Endothelial cell of umbilical vein (primary cell): ENCODE measurements around the gene INPP4B. TPM values are rescaled to one million over a fixed set of nuclear protein-coding genes. Genes with fewer than 3 reads are reported as not detected.

ENCODE experiments used
- BruUV-seq: library from RNA; stranded (reverse); fragments of 400-500 nt; replicated peaks from 2 replicates; lab custom pipeline; 2021; lab: Mats Ljungman, UMichigan
- CTCF ChIA-PET: fragments of 300-600, 350-600 bp; sonication (Branson Sonifier 250); formaldehyde crosslinking; loops from one replicate; lab custom pipeline; 2021; ENCODE audit warnings: antibody characterized with exemption, inconsistent platforms; lab: Charles Lee
- POLR2A ChIA-PET: fragments of 300-600, 350-600 bp; sonication (Branson Sonifier 250); formaldehyde crosslinking; loops from one replicate; lab custom pipeline; 2021; ENCODE audit warnings: antibody characterized with exemption, inconsistent platforms; lab: Charles Lee
- DNase-seq: peaks from one replicate; pipeline ENCODE4 v3.0.0-alpha.2; 2011; ENCODE audit warnings: low read depth, low spot score
- FAIRE-seq: peaks from 2 replicates; lab custom pipeline; 2011; peaks lifted over from hg19 to GRCh38; lab: Jason Lieb, UNC
- H2AFZ ChIP-seq: 2 replicates; pipeline ENCODE4 v1.6.0; 2012; ENCODE audit warnings: low read depth, low read length, control low read depth, inconsistent platforms
- H3K27ac ChIP-seq: 2 replicates; pipeline ENCODE4 v1.5.1; 2011; ENCODE audit warnings: low read depth, mild to moderate bottlenecking, control low read depth, low read length, moderate library complexity; ENCODE audit not compliant: insufficient read depth
- H3K27me3 ChIP-seq, 2 experiments: 2 replicates each; pipeline versions ENCODE4 v1.6.0 to v1.6.1; 2011; ENCODE audit warnings: low read length in 2 of 2, mixed read lengths in 1 of 2; ENCODE audit not compliant: control insufficient read depth in 2 of 2, insufficient read depth in 2 of 2
- H3K36me3 ChIP-seq, 2 experiments: 2 replicates in 1 of 2; 3 replicates in 1 of 2; pipeline ENCODE4 v1.5.1; 2011; ENCODE audit warnings: low read length in 2 of 2, mild to moderate bottlenecking in 1 of 2, moderate library complexity in 1 of 2; ENCODE audit not compliant: control insufficient read depth in 2 of 2, insufficient read depth in 2 of 2; ENCODE audit errors: extremely low read depth in 1 of 2
- H3K4me1 ChIP-seq: 3 replicates; pipeline ENCODE4 v1.5.1; 2011; ENCODE audit warnings: mild to moderate bottlenecking, low read length; ENCODE audit not compliant: control insufficient read depth, insufficient read depth; ENCODE audit errors: extremely low read depth
- H3K4me2 ChIP-seq: 2 replicates; pipeline ENCODE4 v1.6.1; 2011; ENCODE audit warnings: low read length, control low read depth, mixed read lengths; ENCODE audit not compliant: insufficient read depth
- H3K4me3 ChIP-seq, 3 experiments: fragments of 200-600 bp in 1 of 3; sonication (generic), shearing (Covaris generic) in 1 of 3; replicated peaks in 1 of 3; 2 replicates each; pipeline ENCODE4 v1.5.1; 2011 to 2016; ENCODE audit warnings: control low read depth in 3 of 3, low read length in 3 of 3, mild to moderate bottlenecking in 2 of 3, inconsistent platforms in 1 of 3, low read depth in 1 of 3, moderate library complexity in 1 of 3; ENCODE audit not compliant: insufficient read depth in 1 of 3
- H3K79me2 ChIP-seq: 2 replicates; pipeline ENCODE4 v1.6.0; 2012; ENCODE audit warnings: low read length, inconsistent platforms; ENCODE audit not compliant: control insufficient read depth, insufficient read depth
- H3K9ac ChIP-seq: replicated peaks from 2 replicates; pipeline ENCODE3; 2011; ENCODE audit warnings: low read length, control low read depth; ENCODE audit not compliant: insufficient read depth; ENCODE audit errors: extremely low read depth
- H3K9me1 ChIP-seq: replicated peaks from 3 replicates; pipeline ENCODE4 v1.6.0; 2011; ENCODE audit warnings: mild to moderate bottlenecking, low read length; ENCODE audit not compliant: control insufficient read depth, insufficient read depth; ENCODE audit errors: extremely low read depth
- H3K9me3 ChIP-seq: replicated peaks from 2 replicates; pipeline ENCODE4 v1.5.1; 2012; ENCODE audit warnings: low read length, inconsistent platforms; ENCODE audit not compliant: control insufficient read depth, insufficient read depth
- H4K20me1 ChIP-seq: replicated peaks from 2 replicates; pipeline ENCODE3; 2011; ENCODE audit warnings: mild to moderate bottlenecking, low read length; ENCODE audit not compliant: control insufficient read depth, insufficient read depth; ENCODE audit errors: extremely low read depth
- EZH2 ChIP-seq: IDR thresholded peaks from 2 replicates; pipeline ENCODE4 v1.6.1; 2012; ENCODE audit warnings: borderline replicate concordance, low read depth, mild to moderate bottlenecking, moderate library complexity, low read length, inconsistent platforms; ENCODE audit not compliant: severe bottlenecking
- FOS ChIP-seq: IDR thresholded peaks from 2 replicates; pipeline ENCODE4 v1.6.1; 2011; ENCODE audit warnings: mild to moderate bottlenecking, low read length, moderate library complexity, borderline replicate concordance; ENCODE audit not compliant: insufficient read depth
- GATA2 ChIP-seq: IDR thresholded peaks from 2 replicates; pipeline ENCODE4 v1.7.0; 2011; ENCODE audit warnings: low read depth, mild to moderate bottlenecking, moderate library complexity, mixed read lengths, low read length; ENCODE audit not compliant: insufficient read length, insufficient read depth
- JUN ChIP-seq: IDR thresholded peaks from 2 replicates; pipeline ENCODE4 v1.6.1; 2011; ENCODE audit warnings: borderline replicate concordance, low read depth; ENCODE audit not compliant: insufficient read length, insufficient read depth
- MYC ChIP-seq: IDR thresholded peaks from one replicate; pipeline ENCODE4 v1.6.1; 2011; ENCODE audit warnings: mild to moderate bottlenecking, low read depth, low read length
- POLR2A ChIP-seq: IDR thresholded peaks from 2 replicates; pipeline ENCODE4 v1.6.1; 2012; ENCODE audit warnings: low read depth, mild to moderate bottlenecking, control low read depth, low read length
- POLR2AphosphoS5 ChIP-seq: IDR thresholded peaks from 2 replicates; pipeline ENCODE4 v1.6.1; 2012; ENCODE audit warnings: low read depth, mild to moderate bottlenecking, control low read depth, low read length, moderate library complexity; ENCODE audit not compliant: insufficient read depth
- dilution Hi-C: fragments of 300-500 bp; cut with MboI; formaldehyde crosslinking; loops from one replicate; pipeline ENCODE4 v1.15.0; 2019; ENCODE audit warnings: low sequenced_read_pairs; ENCODE audit not compliant: extremely low pct_ligation_motif_present
- intact Hi-C: fragments of 100-400 bp; cut with micrococcal nuclease; formaldehyde crosslinking; loops from one replicate; pipeline ENCODE4 v1.10.0; 2022
- polyA plus RNA-seq, 4 experiments: library from polyadenylated mRNA; depleted of rRNA in 3 of 4; stranded (reverse) in 3 of 4; unstranded in 1 of 4; fragments of >200 nt; gene quantifications; 2 replicates each; pipeline versions ENCODE4 v1.2.1 to v1.2.3, GENCODE V29; 2011 to 2012; ENCODE audit warnings: missing spikeins in 1 of 4
- total RNA-seq: library from RNA; stranded (reverse); gene quantifications from 2 replicates; pipeline ENCODE4 v1.2.3, GENCODE V29; 2021
- TF ChIP-seq, protein P1 (sequence below), 2 donors: IDR thresholded peaks; 1 replicate in 1 of 2; 2 replicates in 1 of 2; pipeline ENCODE4 v1.5.1; 2011; ENCODE audit warnings: low read length in 2 of 2, mild to moderate bottlenecking in 2 of 2, moderate library complexity in 2 of 2, control low read depth in 1 of 2, inconsistent platforms in 1 of 2, low read depth in 1 of 2; ENCODE audit not compliant: insufficient read depth in 1 of 2; ENCODE audit errors: extremely low read depth in 1 of 2
- TF ChIP-seq, protein P2 (sequence below): IDR thresholded peaks from 2 replicates; pipeline ENCODE4 v1.6.1; 2011; ENCODE audit not compliant: insufficient read depth, insufficient read length

The INPP4B gene
- total and polyA plus RNA-seq, 2 donors (not counting 3 experiments of a cell fraction or from before 2014, with no cell fraction given), result 0.41 to 3.1 TPM

DNA sequence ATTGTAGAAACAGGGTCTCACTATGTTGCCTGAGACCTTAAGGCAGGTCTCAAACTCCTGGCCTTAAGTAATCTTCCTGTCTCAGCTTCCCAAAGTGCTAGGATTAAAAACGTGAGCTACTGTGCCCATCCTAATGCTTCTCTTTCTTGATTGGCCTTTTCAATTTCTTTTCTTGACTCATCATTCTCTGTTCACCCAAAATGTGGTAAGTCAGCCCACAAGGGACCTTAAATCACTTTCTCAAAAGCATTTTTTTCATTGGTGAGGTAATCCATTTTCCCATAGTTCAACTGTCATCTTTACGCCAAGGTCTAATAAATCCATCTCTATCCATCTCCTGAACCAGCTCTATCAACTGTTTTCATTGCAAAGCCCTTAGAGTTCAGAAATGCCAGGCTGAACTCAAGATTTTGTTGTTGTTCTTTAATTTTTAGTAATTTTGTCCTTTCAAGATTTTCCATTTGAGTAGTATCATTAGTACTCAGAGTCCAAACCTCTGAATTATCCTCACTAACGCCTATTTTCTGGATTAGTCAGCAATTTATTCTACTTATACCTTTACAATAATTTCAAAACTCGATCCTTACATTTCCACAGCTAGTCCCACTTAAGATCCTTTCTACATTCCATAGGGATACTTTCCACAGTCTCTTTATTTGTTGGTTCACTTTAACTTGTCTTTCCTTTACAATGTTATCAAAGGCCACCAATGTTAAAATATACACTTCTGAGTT lies 681.2 kb downstream of the INPP4B start:
- Histone ChIP-seq H3K27me3 (no peaks in the 10 kb centered on the region), H3K27ac (no peak overlapping the region), H3K4me2 (no peak overlapping the region), H2AFZ (no peak overlapping the region), H3K36me3 (no peaks in the 10 kb centered on the region), H3K9ac (no peak overlapping the region), H3K9me3 (no peaks in the 10 kb centered on the region), H3K4me1 (no peaks in the 10 kb centered on the region), H3K79me2 (no peaks in the 10 kb centered on the region), H3K9me1 (no peaks in the 10 kb centered on the region), H4K20me1 (no peaks in the 10 kb centered on the region), H3K4me3 (no peak overlapping the region)
- no TSS peak for BruUV-seq
- POLR2A ChIA-PET, result no interaction called here
- DNase-seq (no peak), FAIRE-seq (no peak)
- no peak for TF ChIP-seq MYC
- TF ChIP-seq, protein P1, sequence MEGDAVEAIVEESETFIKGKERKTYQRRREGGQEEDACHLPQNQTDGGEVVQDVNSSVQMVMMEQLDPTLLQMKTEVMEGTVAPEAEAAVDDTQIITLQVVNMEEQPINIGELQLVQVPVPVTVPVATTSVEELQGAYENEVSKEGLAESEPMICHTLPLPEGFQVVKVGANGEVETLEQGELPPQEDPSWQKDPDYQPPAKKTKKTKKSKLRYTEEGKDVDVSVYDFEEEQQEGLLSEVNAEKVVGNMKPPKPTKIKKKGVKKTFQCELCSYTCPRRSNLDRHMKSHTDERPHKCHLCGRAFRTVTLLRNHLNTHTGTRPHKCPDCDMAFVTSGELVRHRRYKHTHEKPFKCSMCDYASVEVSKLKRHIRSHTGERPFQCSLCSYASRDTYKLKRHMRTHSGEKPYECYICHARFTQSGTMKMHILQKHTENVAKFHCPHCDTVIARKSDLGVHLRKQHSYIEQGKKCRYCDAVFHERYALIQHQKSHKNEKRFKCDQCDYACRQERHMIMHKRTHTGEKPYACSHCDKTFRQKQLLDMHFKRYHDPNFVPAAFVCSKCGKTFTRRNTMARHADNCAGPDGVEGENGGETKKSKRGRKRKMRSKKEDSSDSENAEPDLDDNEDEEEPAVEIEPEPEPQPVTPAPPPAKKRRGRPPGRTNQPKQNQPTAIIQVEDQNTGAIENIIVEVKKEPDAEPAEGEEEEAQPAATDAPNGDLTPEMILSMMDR (IDR thresholded peaks at IDR 0.05; ENCODE audit: extremely low read depth in 1 of 2, insufficient read depth in 1 of 2, low read depth in 1 of 2, low read length in 2 of 2), result no peak
- no peak for TF ChIP-seq POLR2A
- TF ChIP-seq JUN, result no peak
- no peak for TF ChIP-seq FOS
- no peak for TF ChIP-seq EZH2
- TF ChIP-seq, protein P2, sequence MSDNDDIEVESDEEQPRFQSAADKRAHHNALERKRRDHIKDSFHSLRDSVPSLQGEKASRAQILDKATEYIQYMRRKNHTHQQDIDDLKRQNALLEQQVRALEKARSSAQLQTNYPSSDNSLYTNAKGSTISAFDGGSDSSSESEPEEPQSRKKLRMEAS, result no peak
- no peak for TF ChIP-seq GATA2
- no peak for TF ChIP-seq POLR2AphosphoS5
- dilution Hi-C loops (no loop called here), intact Hi-C loops (no loop called here)
- CTCF ChIA-PET, result no interaction called here
